Activated CD8-positive, alpha-beta T cell treated with anti-CD3 and anti-CD28 coated beads for 36 hours (primary cell): ENCODE results near the gene NUAK2. TPM values are rescaled to one million over a fixed set of nuclear protein-coding genes. Genes with fewer than 3 reads are reported as not detected.

Source experiments
- ATAC-seq: fragments of 200-7000 bp; cut with Tn5 transposase; one replicate; pipeline ENCODE4 v1.10.0; 2021; ENCODE audit warnings: mild to moderate bottlenecking, moderate library complexity
- CTCF ChIA-PET: fragments of 350-600 bp; sonication (Branson Sonifier 250); formaldehyde crosslinking; loops from one replicate; lab custom pipeline; 2021; ENCODE audit warnings: antibody characterized with exemption; lab: Charles Lee
- POLR2A ChIA-PET: fragments of 350-600 bp; sonication (Branson Sonifier 250); formaldehyde crosslinking; loops from one replicate; lab custom pipeline; 2021; ENCODE audit warnings: antibody characterized with exemption; lab: Charles Lee
- DNase-seq: peaks from one replicate; pipeline ENCODE4 v3.0.0-alpha.2; 2020
- H3K27ac Mint-ChIP-seq: one replicate; pipeline ENCODE4 v1.8.0; 2021; ENCODE audit warnings: mild to moderate bottlenecking, mixed read lengths
- H3K27me3 Mint-ChIP-seq: one replicate; pipeline ENCODE4 v1.8.0; 2021; ENCODE audit warnings: mixed read lengths
- H3K36me3 Mint-ChIP-seq: one replicate; pipeline ENCODE4 v1.8.0; 2021; ENCODE audit warnings: low read depth, mixed read lengths
- H3K4me1 Mint-ChIP-seq: one replicate; pipeline ENCODE4 v1.8.0; 2021; ENCODE audit warnings: low read depth, mixed read lengths
- H3K4me3 Mint-ChIP-seq: one replicate; pipeline ENCODE4 v1.8.0; 2021; ENCODE audit warnings: mild to moderate bottlenecking, moderate library complexity, mixed read lengths
- H3K9me3 Mint-ChIP-seq: one replicate; pipeline ENCODE4 v1.8.0; 2021; ENCODE audit warnings: mixed read lengths
- intact Hi-C: fragments of 100-400 bp; cut with micrococcal nuclease; formaldehyde crosslinking; loops from one replicate; pipeline ENCODE4 v1.10.0; 2022
- total RNA-seq, 2 experiments: library from RNA; stranded (reverse); gene quantifications; one replicate each; pipeline ENCODE4 v1.2.3, GENCODE V29; 2021
- TF ChIP-seq, protein P1 (sequence below): fragments of 200-600 bp; IDR thresholded peaks from one replicate; pipeline ENCODE4 v1.8.0; 2022; ENCODE audit warnings: antibody characterized with exemption, mild to moderate bottlenecking

Gene NUAK2
- 1 to 10 TPM; 1.9 TPM for total RNA-seq

DNA sequence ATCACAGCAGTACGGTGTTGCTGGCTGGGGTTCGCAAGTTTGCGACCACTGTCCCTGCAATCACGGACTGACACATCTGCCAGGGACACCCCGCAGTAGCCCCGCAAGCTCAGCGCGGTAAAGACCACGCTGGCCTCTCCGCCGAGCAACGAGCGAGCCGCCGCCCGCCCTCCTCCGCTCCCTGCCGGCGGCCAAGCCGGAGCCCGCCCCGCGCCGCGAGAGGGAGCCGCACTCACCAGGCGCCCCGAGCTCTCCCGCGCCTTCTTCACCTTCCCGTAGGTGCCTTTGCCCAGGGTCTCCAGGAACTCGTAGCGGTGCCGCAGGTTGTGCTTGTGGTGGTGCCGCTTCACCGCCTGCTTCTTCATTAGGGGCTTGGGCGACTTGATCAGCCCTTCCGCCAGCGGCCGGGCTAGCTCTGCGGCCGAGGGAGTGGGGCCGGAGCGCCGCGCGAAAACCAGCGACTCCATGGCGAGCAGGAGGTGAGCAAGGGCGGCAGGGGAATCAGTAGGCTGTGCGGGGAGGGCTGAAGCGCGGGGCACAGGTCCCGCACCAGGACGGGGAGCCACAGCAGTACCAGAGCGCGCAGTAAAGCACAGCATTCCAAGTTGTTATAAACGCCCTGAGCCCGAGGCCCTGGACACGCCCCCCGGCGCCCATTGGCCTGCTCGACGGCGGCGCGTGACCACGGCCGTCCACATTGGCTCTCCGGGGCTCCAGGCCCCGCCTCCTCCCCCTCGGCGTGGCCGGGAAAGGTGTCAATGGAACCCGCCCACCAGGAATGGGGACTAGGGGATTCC lies at the start of gene NUAK2:
Gene NUAK2 (minus strand): TSS at position 584 of the 797 bp plus-strand sequence. CDS start 117 bp downstream, at position 467.
- ATAC-seq, result peak; percentile 76
- Mint-ChIP-seq H3K36me3 (no peaks in the 10 kb centered on the region), H3K4me3 (peak within 1 kb of the TSS; percentile 78), H3K9me3 (no peaks in the 10 kb centered on the region), H3K4me1 (peaks cover 56% of the 10 kb centered on the region), H3K27me3 (no peaks in the 10 kb centered on the region), H3K27ac (peak within 1 kb of the TSS; percentile 82)
- TF ChIP-seq, protein P1, sequence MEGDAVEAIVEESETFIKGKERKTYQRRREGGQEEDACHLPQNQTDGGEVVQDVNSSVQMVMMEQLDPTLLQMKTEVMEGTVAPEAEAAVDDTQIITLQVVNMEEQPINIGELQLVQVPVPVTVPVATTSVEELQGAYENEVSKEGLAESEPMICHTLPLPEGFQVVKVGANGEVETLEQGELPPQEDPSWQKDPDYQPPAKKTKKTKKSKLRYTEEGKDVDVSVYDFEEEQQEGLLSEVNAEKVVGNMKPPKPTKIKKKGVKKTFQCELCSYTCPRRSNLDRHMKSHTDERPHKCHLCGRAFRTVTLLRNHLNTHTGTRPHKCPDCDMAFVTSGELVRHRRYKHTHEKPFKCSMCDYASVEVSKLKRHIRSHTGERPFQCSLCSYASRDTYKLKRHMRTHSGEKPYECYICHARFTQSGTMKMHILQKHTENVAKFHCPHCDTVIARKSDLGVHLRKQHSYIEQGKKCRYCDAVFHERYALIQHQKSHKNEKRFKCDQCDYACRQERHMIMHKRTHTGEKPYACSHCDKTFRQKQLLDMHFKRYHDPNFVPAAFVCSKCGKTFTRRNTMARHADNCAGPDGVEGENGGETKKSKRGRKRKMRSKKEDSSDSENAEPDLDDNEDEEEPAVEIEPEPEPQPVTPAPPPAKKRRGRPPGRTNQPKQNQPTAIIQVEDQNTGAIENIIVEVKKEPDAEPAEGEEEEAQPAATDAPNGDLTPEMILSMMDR, result peak; percentile 34
- POLR2A ChIA-PET, result interaction anchor here (0.6 to 14.6 kb wide), 9 partner anchors 9 to 168 kb away, joined by 3 to 158 read pairs (median 3); no protein-coding TSS in a partner anchor
- DNase-seq, result peak; percentile 85
- CTCF ChIA-PET, result interaction anchor here (0.8 to 29.5 kb wide), 12 partner anchors 12 to 203 kb away, joined by 3 to 1285 read pairs (median 4); no protein-coding TSS in a partner anchor
- intact Hi-C loops, result loop anchor here (2.0 kb wide), 1 partner anchor 37 kb away; no protein-coding TSS in a partner anchor

DNA sequence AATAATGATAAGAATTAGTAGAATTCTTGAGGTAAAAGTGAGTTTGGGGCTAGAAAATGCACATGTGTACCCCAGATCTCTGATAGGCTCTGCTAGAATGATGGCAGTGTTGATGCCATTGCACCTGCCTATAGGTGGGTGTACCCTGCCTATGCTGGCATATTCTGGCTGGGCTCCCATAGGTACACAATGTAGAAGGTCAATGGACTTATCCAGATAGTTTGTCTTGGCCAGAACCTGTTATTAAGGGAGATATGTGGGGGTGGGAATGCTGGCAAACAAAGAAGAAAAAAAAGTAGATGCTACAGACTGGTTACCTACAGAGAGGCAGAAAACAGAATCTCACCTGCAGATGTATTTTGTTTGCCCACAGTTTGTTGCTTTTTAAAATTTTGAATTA lies 49.2 kb upstream of the NUAK2 start:
- Mint-ChIP-seq H3K4me1 (peaks cover 11% of the 10 kb centered on the region), H3K36me3 (no peaks in the 10 kb centered on the region), H3K4me3 (no peak overlapping the region), H3K27ac (no peak overlapping the region), H3K27me3 (peaks cover 6% of the 10 kb centered on the region), H3K9me3 (no peaks in the 10 kb centered on the region)
- ChIA-PET POLR2A (no interaction called here), CTCF (interaction anchor here (0.9 to 2.9 kb wide), 2 partner anchors 17 to 116 kb away, joined by 4 to 12 read pairs; no protein-coding TSS in a partner anchor)
- intact Hi-C loops, result no loop called here
- no peak for ATAC-seq
- TF ChIP-seq, protein P1, result no peak
- DNase-seq, result no peak

GRCh38 chr1:205369701-205370123 lies 48.2 kb upstream of the NUAK2 start:
- H3K4me3 Mint-ChIP-seq, result no peak overlapping the region
- TF ChIP-seq, protein P1, result no peak
- no peaks in the 10 kb centered on the region for H3K36me3 Mint-ChIP-seq
- ChIA-PET CTCF (interaction anchor here (0.9 to 4.9 kb wide), 4 partner anchors 15 to 119 kb away, joined by 3 to 30 read pairs (median 4); no protein-coding TSS in a partner anchor), POLR2A (interaction anchor here (0.7 kb wide), 1 partner anchor 256 kb away, joined by 3 read pairs; no protein-coding TSS in a partner anchor)
- no peaks in the 10 kb centered on the region for H3K9me3 Mint-ChIP-seq
- intact Hi-C loops, result no loop called here
- H3K4me1 Mint-ChIP-seq, result peaks cover 10% of the 10 kb centered on the region
- peaks cover 6% of the 10 kb centered on the region for H3K27me3 Mint-ChIP-seq
- H3K27ac Mint-ChIP-seq, result no peak overlapping the region
- DNase-seq (no peak), ATAC-seq (no peak)

GRCh38 chr1:205368478-205368877 lies 46.9 kb upstream of the NUAK2 start:
- peaks cover 3% of the 10 kb centered on the region for H3K27me3 Mint-ChIP-seq
- H3K4me3 Mint-ChIP-seq, result no peak overlapping the region
- ChIA-PET POLR2A (interaction anchor here (0.6 to 1.0 kb wide), 2 partner anchors 192 to 263 kb away, joined by 3 read pairs; no protein-coding TSS in a partner anchor), CTCF (interaction anchor here (1.0 to 4.9 kb wide), 4 partner anchors 14 to 156 kb away, joined by 3 to 30 read pairs (median 6); no protein-coding TSS in a partner anchor)
- H3K36me3 Mint-ChIP-seq, result no peaks in the 10 kb centered on the region
- intact Hi-C loops, result no loop called here
- DNase-seq (no peak), ATAC-seq (no peak)
- H3K27ac Mint-ChIP-seq, result no peak overlapping the region
- H3K9me3 Mint-ChIP-seq, result no peaks in the 10 kb centered on the region
- no peaks in the 10 kb centered on the region for H3K4me1 Mint-ChIP-seq
- TF ChIP-seq, protein P1, result no peak
